Raji (cell line): ENCODE measurements around the gene NAA15.

Experiments
- POLR2A ChIP-seq: IDR thresholded peaks from 2 replicates; pipeline ENCODE4 v1.6.1; 2011; ENCODE audit warnings: low read depth, low read length, control low read depth; ENCODE audit not compliant: insufficient read depth

NAA15 gene

GRCh38 chr4:139282065-139282720, 19.1 kb upstream of the NAA15 start:
- no peak for TF ChIP-seq POLR2A

GRCh38 chr4:139282721-139283075, 18.6 kb upstream of the NAA15 start:
- no peak for TF ChIP-seq POLR2A

GRCh38 chr4:139286186-139286698, 15.1 kb upstream of the NAA15 start:
- TF ChIP-seq POLR2A = no peak

GRCh38 chr4:139295206-139295941, 5.9 kb upstream of the NAA15 start:
- peak; percentile 80 for TF ChIP-seq POLR2A

GRCh38 chr4:139295942-139296299, 5.4 kb upstream of the NAA15 start:
- TF ChIP-seq POLR2A = no peak

GRCh38 chr4:139297001-139297410, 4.3 kb upstream of the NAA15 start:
- TF ChIP-seq POLR2A = no peak

- no peak for TF ChIP-seq POLR2A
Observed at GRCh38 chr4:139299536-139299935, 1.8 kb upstream of the NAA15 start.

- no peak for TF ChIP-seq POLR2A
Observed at GRCh38 chr4:139300431-139301112, 733 bp upstream of the NAA15 start.

GRCh38 chr4:139301821-139302611, 711 bp downstream of the NAA15 start, which contains the start of gene NDUFC1:
NDUFC1 (minus strand) TSS chr4:139302477; CDS start chr4:139295798, 6,679 bp downstream.
- peak; percentile 69 for TF ChIP-seq POLR2A

GRCh38 chr4:139304920-139305319, 3.6 kb downstream of the NAA15 start:
- no peak for TF ChIP-seq POLR2A

- no peak for TF ChIP-seq POLR2A
Observed at GRCh38 chr4:139311909-139312308, 10.6 kb downstream of the NAA15 start.

GRCh38 chr4:139312552-139313332, 11.4 kb downstream of the NAA15 start:
- no peak for TF ChIP-seq POLR2A

GRCh38 chr4:139314047-139314800, 12.9 kb downstream of the NAA15 start:
- TF ChIP-seq POLR2A = no peak
